PC-9 (cell line): Measurements from ENCODE around the gene DOCK7.

Experiments
- CTCF ChIP-seq: fragments of 200-600 bp; sonication (generic); conservative IDR thresholded peaks from 2 replicates; pipeline ENCODE4 v1.6.1; 2017; ENCODE audit warnings: mixed run types, antibody characterized with exemption, mild to moderate bottlenecking, moderate library complexity
- EZH2 ChIP-seq: fragments of 200-600 bp; sonication (generic); IDR thresholded peaks from 2 replicates; pipeline ENCODE4 v1.8.0; 2017; ENCODE audit warnings: antibody characterized with exemption, low read depth

- TF ChIP-seq CTCF (no peak), EZH2 (no peak)
Observed at GRCh38 chr1:62693123-62693522, 4.9 kb upstream of the DOCK7 start.
